Activated T-cell treated with anti-CD3 and anti-CD28 coated beads for 48 hours (primary cell): ENCODE data around the gene CYP2D6.
"Not testable (repeated sequence)": the region's sequence is repeated elsewhere in the genome, so short reads cannot be mapped to it uniquely, and the experiment has no call there.

Experiments
- DNase-seq: peaks from one replicate; pipeline ENCODE4 v3.0.0-alpha.2; 2020; ENCODE audit warnings: low read depth

CYP2D6 gene

GRCh38 chr22:42134100-42135020 is 3.8 kb upstream of the CYP2D6 start:
- no peak for DNase-seq

GRCh38 chr22:42132457-42132856 is 1.8 kb upstream of the CYP2D6 start:
- DNase-seq: no peak

- no peak for DNase-seq
These were observed 952 bp upstream of the CYP2D6 start for GRCh38 chr22:42131562-42131961.

- DNase-seq: not testable (repeated sequence)
These were observed 428 bp downstream of the CYP2D6 start for GRCh38 chr22:42130182-42130581.

- DNase-seq: not testable (repeated sequence)
These were observed 1.6 kb downstream of the CYP2D6 start for GRCh38 chr22:42128776-42129694.

- DNase-seq: not testable (repeated sequence)
These were observed 2.6 kb downstream of the CYP2D6 start for GRCh38 chr22:42128007-42128406.

GRCh38 chr22:42127606-42128005 is 3.0 kb downstream of the CYP2D6 start:
- no peak for DNase-seq

- DNase-seq: not testable (repeated sequence)
These were observed 7.1 kb downstream of the CYP2D6 start for GRCh38 chr22:42123529-42123928.

- not testable (repeated sequence) for DNase-seq
These were observed 10.2 kb downstream of the CYP2D6 start for GRCh38 chr22:42120231-42121021.

- DNase-seq: no peak
These were observed 13.7 kb downstream of the CYP2D6 start for GRCh38 chr22:42116848-42117424.

- not testable (repeated sequence) for DNase-seq
These were observed 15.2 kb downstream of the CYP2D6 start for GRCh38 chr22:42115420-42115830.

GRCh38 chr22:42114721-42115120 is 15.9 kb downstream of the CYP2D6 start:
- DNase-seq: no peak

- DNase-seq: not testable (repeated sequence)
These were observed 17.8 kb downstream of the CYP2D6 start for GRCh38 chr22:42112793-42113192.

GRCh38 chr22:42111798-42112197 is 18.8 kb downstream of the CYP2D6 start:
- no peak for DNase-seq

GRCh38 chr22:42108848-42109247 is 21.8 kb downstream of the CYP2D6 start:
- DNase-seq: no peak

GRCh38 chr22:42104332-42104860 is 26.2 kb downstream of the CYP2D6 start:
- not testable (repeated sequence) for DNase-seq

GRCh38 chr22:42101199-42101598 is 29.4 kb downstream of the CYP2D6 start:
- no peak for DNase-seq

- no peak for DNase-seq
These were observed 39.2 kb downstream of the CYP2D6 start for GRCh38 chr22:42091455-42091782.

- peak; percentile 96 for DNase-seq
These were observed 39.8 kb downstream of the CYP2D6 start, which contains the start of gene NDUFA6 for GRCh38 chr22:42090596-42091454. TSS of gene NDUFA6 (minus strand) at chr22:42090772. CDS start at chr22:42090744, 28 bp downstream.

- DNase-seq: no peak
These were observed 44.6 kb downstream of the CYP2D6 start for GRCh38 chr22:42086051-42086450.
